SKM-1 treated with dmso at 0.1 percent for 144 hours (cell line): ENCODE measurements around the gene HPSE2.
"Not testable (repeated sequence)": the region's sequence is repeated elsewhere in the genome, so short reads cannot be mapped to it uniquely, and the experiment has no call there.

Source experiments
- DNase-seq: peaks from one replicate; lab custom pipeline; 2025; ENCODE audit not compliant: unreplicated experiment; lab: John Stamatoyannopoulos, UW

The HPSE2 gene

GRCh38 chr10:99170116-99170675 lies 65.5 kb downstream of the HPSE2 start:
- DNase-seq: no peak

- DNase-seq: no peak
These were observed 74.5 kb downstream of the HPSE2 start for GRCh38 chr10:99161165-99161564.

GRCh38 chr10:99143651-99144050 lies 92.0 kb downstream of the HPSE2 start:
- DNase-seq: no peak

- DNase-seq: no peak
These were observed 92.6 kb downstream of the HPSE2 start for GRCh38 chr10:99143011-99143410.

- not testable (repeated sequence) for DNase-seq
These were observed 102.8 kb downstream of the HPSE2 start for GRCh38 chr10:99132897-99133296.

GRCh38 chr10:99125879-99126278 lies 109.8 kb downstream of the HPSE2 start:
- DNase-seq: no peak

GRCh38 chr10:99124376-99124775 lies 111.3 kb downstream of the HPSE2 start:
- DNase-seq: no peak

GRCh38 chr10:99123851-99124250 lies 111.8 kb downstream of the HPSE2 start:
- DNase-seq: no peak

GRCh38 chr10:99123336-99123735 lies 112.3 kb downstream of the HPSE2 start:
- DNase-seq: no peak

GRCh38 chr10:99119258-99119748 lies 116.3 kb downstream of the HPSE2 start:
- no peak for DNase-seq

GRCh38 chr10:99115703-99116102 lies 119.9 kb downstream of the HPSE2 start:
- DNase-seq: no peak

GRCh38 chr10:99085358-99085757 lies 150.3 kb downstream of the HPSE2 start:
- no peak for DNase-seq

GRCh38 chr10:99084161-99084560 lies 151.5 kb downstream of the HPSE2 start:
- DNase-seq: no peak

GRCh38 chr10:99080275-99080945 lies 155.2 kb downstream of the HPSE2 start:
- no peak for DNase-seq

- DNase-seq: no peak
These were observed 173.1 kb downstream of the HPSE2 start for GRCh38 chr10:99062591-99062990.

GRCh38 chr10:99058762-99059161 lies 176.9 kb downstream of the HPSE2 start:
- no peak for DNase-seq

- DNase-seq: no peak
These were observed 177.5 kb downstream of the HPSE2 start for GRCh38 chr10:99057936-99058690.

- no peak for DNase-seq
These were observed 190.0 kb downstream of the HPSE2 start for GRCh38 chr10:99045671-99046070.

GRCh38 chr10:99042051-99042771 lies 193.4 kb downstream of the HPSE2 start:
- DNase-seq: no peak

- DNase-seq: no peak
These were observed 194.2 kb downstream of the HPSE2 start for GRCh38 chr10:99041468-99041867.

- DNase-seq: no peak
These were observed 221.8 kb downstream of the HPSE2 start for GRCh38 chr10:99013885-99014284.
